GM12864 (cell line): ENCODE results near the gene KLK15.

Experiments
- DNase-seq: peaks from one replicate; pipeline ENCODE4 v3.0.0-alpha.2; 2011; ENCODE audit warnings: low read depth
- H3K4me3 ChIP-seq: 2 replicates; pipeline ENCODE4 v1.5.1; 2011; ENCODE audit warnings: mild to moderate bottlenecking, low read depth, low read length, control low read depth
- CTCF ChIP-seq: IDR thresholded peaks from 2 replicates; pipeline ENCODE4 v1.5.1; 2011; ENCODE audit warnings: low read depth, mild to moderate bottlenecking, moderate library complexity, low read length, control low read depth, inconsistent platforms; ENCODE audit errors: missing control alignments

KLK15 gene

GRCh38 chr19:50780753-50781435, 52.5 kb downstream of the KLK15 start:
- DNase-seq: no peak
- no peak overlapping the region for H3K4me3 ChIP-seq
- TF ChIP-seq CTCF: no peak

GRCh38 chr19:50779504-50780457, 53.6 kb downstream of the KLK15 start:
- TF ChIP-seq CTCF: no peak
- no peak overlapping the region for H3K4me3 ChIP-seq
- no peak for DNase-seq

- H3K4me3 ChIP-seq: no peak overlapping the region
- TF ChIP-seq CTCF: no peak
- DNase-seq: no peak
Observed at GRCh38 chr19:50778906-50779430, 54.4 kb downstream of the KLK15 start.

GRCh38 chr19:50777830-50778303, 55.5 kb downstream of the KLK15 start:
- no peak for TF ChIP-seq CTCF
- no peak for DNase-seq
- no peak overlapping the region for H3K4me3 ChIP-seq

- H3K4me3 ChIP-seq: no peak overlapping the region
- no peak for TF ChIP-seq CTCF
- no peak for DNase-seq
Observed at GRCh38 chr19:50777261-50777660, 56.1 kb downstream of the KLK15 start.

- H3K4me3 ChIP-seq: no peak overlapping the region
- no peak for TF ChIP-seq CTCF
- DNase-seq: no peak
Observed at GRCh38 chr19:50776131-50776530, 57.2 kb downstream of the KLK15 start.
